Panc1 (cell line): Measurements from ENCODE around the gene MPPED1. TPM values are rescaled to one million over a fixed set of nuclear protein-coding genes. Genes with fewer than 3 reads are reported as not detected.

Experiments used
- ATAC-seq: fragments of 200-7000 bp; cut with Tn5 transposase; 2 replicates; pipeline ENCODE4 v1.9.1; 2020; ENCODE audit warnings: mild to moderate bottlenecking, moderate library complexity
- BruUV-seq: library from RNA; stranded (reverse); fragments of 400-500 nt; replicated peaks from 2 replicates; lab custom pipeline; 2021; lab: Mats Ljungman, UMichigan
- CTCF ChIA-PET: fragments of 300-600 bp; sonication (Branson Sonifier 250); formaldehyde crosslinking; loops from one replicate; lab custom pipeline; 2022; ENCODE audit warnings: antibody characterized with exemption; lab: Charles Lee
- POLR2A ChIA-PET: fragments of 300-600 bp; sonication (Branson Sonifier 250); formaldehyde crosslinking; loops from one replicate; lab custom pipeline; 2022; ENCODE audit warnings: antibody characterized with exemption; lab: Charles Lee
- DNase-seq: peaks from one replicate; pipeline ENCODE4 v3.0.0-alpha.2; 2010; ENCODE audit warnings: low read depth, low spot score
- H3K27ac ChIP-seq: 2 replicates; pipeline ENCODE4 v1.5.1; 2011; ENCODE audit warnings: mild to moderate bottlenecking, low read length, inconsistent platforms
- H3K27me3 ChIP-seq: fragments of 200-500 bp; sonication (Bioruptor generic); 2 replicates; pipeline ENCODE4 v1.6.0; 2014; ENCODE audit warnings: low read length, inconsistent platforms; ENCODE audit not compliant: control insufficient read depth, insufficient read depth
- H3K36me3 ChIP-seq: fragments of 200-500 bp; sonication (Bioruptor generic); 2 replicates; pipeline ENCODE4 v1.5.1; 2014; ENCODE audit warnings: inconsistent platforms, mild to moderate bottlenecking, low read length, moderate library complexity; ENCODE audit not compliant: control insufficient read depth, insufficient read depth
- H3K4me1 ChIP-seq: 2 replicates; pipeline ENCODE4 v1.5.1; 2011; ENCODE audit warnings: inconsistent platforms, mild to moderate bottlenecking, low read length, moderate library complexity; ENCODE audit not compliant: control insufficient read depth, insufficient read depth
- H3K4me3 ChIP-seq, 2 experiments: 2 replicates each; pipeline ENCODE4 v1.5.1; 2011 to 2012; ENCODE audit warnings: low read depth in 2 of 2, low read length in 2 of 2, mild to moderate bottlenecking in 2 of 2, inconsistent platforms in 1 of 2, moderate library complexity in 1 of 2
- H3K9me3 ChIP-seq: fragments of 200-500 bp; sonication (Bioruptor generic); 2 replicates; pipeline ENCODE4 v1.5.1; 2014; ENCODE audit warnings: low read depth, mild to moderate bottlenecking, inconsistent platforms, low read length, moderate library complexity; ENCODE audit not compliant: control insufficient read depth, insufficient read depth
- CTCF ChIP-seq: fragments of 450-650 bp; IDR thresholded peaks from 2 replicates; pipeline ENCODE4 v1.5.1; 2017; ENCODE audit warnings: mild to moderate bottlenecking
- POLR2AphosphoS5 ChIP-seq: IDR thresholded peaks from 2 replicates; pipeline ENCODE4 v1.6.1; 2012; ENCODE audit warnings: mild to moderate bottlenecking, low read depth, low read length, moderate library complexity
- REST ChIP-seq, 2 experiments: IDR thresholded peaks; 2 replicates each; pipeline ENCODE4 v1.6.1; 2011 to 2012; ENCODE audit warnings: low read depth in 2 of 2, control low read depth in 1 of 2, low read length in 1 of 2, mild to moderate bottlenecking in 1 of 2, moderate library complexity in 1 of 2; ENCODE audit not compliant: insufficient read depth in 1 of 2
- SIN3A ChIP-seq: IDR thresholded peaks from 2 replicates; pipeline ENCODE4 v1.6.1; 2012; ENCODE audit warnings: low read depth, mild to moderate bottlenecking, low read length, moderate library complexity, borderline replicate concordance; ENCODE audit not compliant: insufficient read depth
- TCF7L2 ChIP-seq: IDR thresholded peaks from 2 replicates; pipeline ENCODE4 v1.6.1; 2011; ENCODE audit warnings: mild to moderate bottlenecking, low read depth, low read length, inconsistent platforms
- in situ Hi-C: cut with HindIII; loops from 2 replicates; pipeline ENCODE4 v1.10.0; 2016; ENCODE audit warnings: low sequenced_read_pairs, low pct_unique_long_range_greater_than_20kb
- intact Hi-C: fragments of 100-400 bp; cut with micrococcal nuclease; formaldehyde crosslinking; loops from one replicate; pipeline ENCODE4 v1.10.0; 2022; ENCODE audit not compliant: unreplicated experiment
- total RNA-seq: library from RNA; stranded (reverse); gene quantifications from one replicate; pipeline ENCODE4 v1.2.1, GENCODE V29; 2021; ENCODE audit not compliant: unreplicated experiment

MPPED1 gene
- total RNA-seq, 1 experiment from 2014 or later = not detected

- Histone ChIP-seq H3K4me1 (no peaks in the 10 kb centered on the region), H3K9me3 (no peaks in the 10 kb centered on the region), H3K36me3 (no peaks in the 10 kb centered on the region), H3K27ac (no peak overlapping the region), H3K27me3 (no peaks in the 10 kb centered on the region), H3K4me3 (no peak overlapping the region)
- in situ Hi-C loops (no loop called here), intact Hi-C loops (no loop called here)
- TF ChIP-seq SIN3A (no peak), TCF7L2 (no peak)
- ATAC-seq (no peak), DNase-seq (no peak)
- BruUV-seq = no TSS peak
- CTCF ChIA-PET = interaction anchor here (0.5 to 0.7 kb wide), 2 partner anchors 34 to 99 kb away, joined by 5 to 9 read pairs; no protein-coding TSS in a partner anchor
- POLR2A ChIA-PET = no interaction called here
Measured at GRCh38 chr22:43395086-43395695, 16.6 kb upstream of the MPPED1 start.

- BruUV-seq = no TSS peak
- Histone ChIP-seq H3K27me3 (no peaks in the 10 kb centered on the region), H3K4me3 (no peak overlapping the region), H3K36me3 (no peaks in the 10 kb centered on the region), H3K9me3 (no peaks in the 10 kb centered on the region), H3K4me1 (no peaks in the 10 kb centered on the region), H3K27ac (no peak overlapping the region)
- 0 out of 2 replicates have a peak, but pooled peaks have one; percentile 27 for ATAC-seq
- in situ Hi-C loops = no loop called here
- no peak for TF ChIP-seq SIN3A
- TF ChIP-seq POLR2AphosphoS5 = no peak
- TF ChIP-seq REST (IDR thresholded peaks at IDR 0.05; ENCODE audit: insufficient read depth in 1 of 2, low read depth in 2 of 2, low read length in 1 of 2) = no peak
- no peak for TF ChIP-seq CTCF
- no peak for TF ChIP-seq TCF7L2
- DNase-seq = no peak
- POLR2A ChIA-PET = no interaction called here
- CTCF ChIA-PET = no interaction called here
- intact Hi-C loops = no loop called here
Measured at GRCh38 chr22:43396321-43396933, 15.4 kb upstream of the MPPED1 start.

GRCh38 chr22:43396934-43397457 is 14.8 kb upstream of the MPPED1 start:
- Histone ChIP-seq H3K27me3 (no peaks in the 10 kb centered on the region), H3K36me3 (no peaks in the 10 kb centered on the region), H3K4me3 (no peak overlapping the region), H3K27ac (no peak overlapping the region), H3K4me1 (no peaks in the 10 kb centered on the region), H3K9me3 (no peaks in the 10 kb centered on the region)
- ChIA-PET CTCF (no interaction called here), POLR2A (no interaction called here)
- no peak for DNase-seq
- in situ Hi-C loops = no loop called here
- TF ChIP-seq CTCF (no peak), POLR2AphosphoS5 (no peak)
- ATAC-seq = peak; percentile 49
- intact Hi-C loops = no loop called here
- BruUV-seq = no TSS peak
